ENCODE measurements around the gene PSMB7. TPM values are rescaled to one million over a fixed set of nuclear protein-coding genes. Genes with fewer than 3 reads are reported as not detected.

The PSMB7 gene
- total RNA-seq, 1 experiment from 2014 or later = 380 TPM

GRCh38 chr9:124389146-124389939 lies 25.9 kb downstream of the PSMB7 start:
- intact Hi-C loops (cut with micrococcal nuclease; ENCODE audit: unreplicated experiment) = no loop called here
- DNase-seq (ENCODE audit: low spot score) = no peak
- BruUV-seq (replicated peaks) = no TSS peak
- Histone ChIP-seq H3K36me3 (ENCODE audit: insufficient read depth, low read length, poor library complexity, severe bottlenecking) (peaks cover 6% of the 10 kb centered on the region), H3K4me3 (ENCODE audit: low read depth, low read length, poor library complexity, severe bottlenecking) (no peak overlapping the region), H3K4me1 (ENCODE audit: insufficient read depth, low read length, poor library complexity, severe bottlenecking) (peaks cover 44% of the 10 kb centered on the region), H3K9me3 (ENCODE audit: low read depth, low read length, poor library complexity, severe bottlenecking) (no peaks in the 10 kb centered on the region), H3K27ac (ENCODE audit: low read depth, low read length, poor library complexity, severe bottlenecking) (no peak overlapping the region), H3K27me3 (replicated peaks; ENCODE audit: insufficient read depth, low read depth, low read length, poor library complexity) (no peaks in the 10 kb centered on the region)
- POLR2A ChIA-PET (ENCODE audit: low non-redundant PET) = interaction anchor here (0.6 kb wide), 1 partner anchor 8 kb away, joined by 3 read pairs; no protein-coding TSS in a partner anchor
- TF ChIP-seq EZH2 (IDR thresholded peaks at IDR 0.05; ENCODE audit: borderline replicate concordance, low read depth, low read length, poor library complexity, severe bottlenecking) = no peak
- TF ChIP-seq, protein P1, sequence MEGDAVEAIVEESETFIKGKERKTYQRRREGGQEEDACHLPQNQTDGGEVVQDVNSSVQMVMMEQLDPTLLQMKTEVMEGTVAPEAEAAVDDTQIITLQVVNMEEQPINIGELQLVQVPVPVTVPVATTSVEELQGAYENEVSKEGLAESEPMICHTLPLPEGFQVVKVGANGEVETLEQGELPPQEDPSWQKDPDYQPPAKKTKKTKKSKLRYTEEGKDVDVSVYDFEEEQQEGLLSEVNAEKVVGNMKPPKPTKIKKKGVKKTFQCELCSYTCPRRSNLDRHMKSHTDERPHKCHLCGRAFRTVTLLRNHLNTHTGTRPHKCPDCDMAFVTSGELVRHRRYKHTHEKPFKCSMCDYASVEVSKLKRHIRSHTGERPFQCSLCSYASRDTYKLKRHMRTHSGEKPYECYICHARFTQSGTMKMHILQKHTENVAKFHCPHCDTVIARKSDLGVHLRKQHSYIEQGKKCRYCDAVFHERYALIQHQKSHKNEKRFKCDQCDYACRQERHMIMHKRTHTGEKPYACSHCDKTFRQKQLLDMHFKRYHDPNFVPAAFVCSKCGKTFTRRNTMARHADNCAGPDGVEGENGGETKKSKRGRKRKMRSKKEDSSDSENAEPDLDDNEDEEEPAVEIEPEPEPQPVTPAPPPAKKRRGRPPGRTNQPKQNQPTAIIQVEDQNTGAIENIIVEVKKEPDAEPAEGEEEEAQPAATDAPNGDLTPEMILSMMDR (conservative IDR thresholded peaks at IDR 0.05; ENCODE audit: low read depth, low read length) = no peak
- CTCF ChIA-PET = interaction anchor here (0.6 to 0.7 kb wide), 2 partner anchors 30 to 263 kb away, joined by 3 to 6 read pairs; no protein-coding TSS in a partner anchor

DNA sequence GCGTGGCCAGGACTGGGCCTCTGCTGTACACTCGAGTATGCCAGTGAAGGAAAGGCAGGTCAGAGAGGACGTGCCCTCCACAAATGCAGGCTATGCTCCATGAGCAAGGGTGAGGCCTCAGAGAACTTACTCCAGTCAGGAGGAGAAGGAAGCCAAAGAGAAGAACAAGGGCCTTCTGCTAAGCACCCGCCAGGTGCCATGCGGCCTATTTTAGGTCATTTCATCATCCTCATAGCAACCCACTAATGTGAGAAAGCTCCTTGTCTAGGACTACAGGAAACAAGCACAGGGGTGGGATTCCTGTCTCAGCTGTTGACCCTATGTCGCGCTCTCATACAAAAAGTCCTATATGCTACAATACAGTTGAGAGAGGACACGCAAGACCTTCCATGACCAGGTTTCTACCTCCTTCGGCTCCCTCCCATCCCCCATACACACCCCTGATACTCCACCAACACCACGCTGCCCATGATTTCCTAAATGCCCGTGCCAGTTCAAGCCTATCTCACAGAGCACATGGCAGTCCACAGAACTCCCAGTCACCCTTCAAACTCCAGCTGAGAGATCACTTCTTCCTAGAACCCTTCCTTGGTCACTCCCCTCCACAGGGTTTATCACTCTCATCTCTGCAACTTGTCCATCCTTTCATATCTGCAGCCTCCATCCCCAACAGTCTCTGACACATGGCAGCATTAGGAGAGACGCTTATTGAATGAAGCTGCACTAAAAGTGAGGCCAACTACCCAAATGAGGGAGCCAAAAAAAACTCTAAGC lies 26.8 kb downstream of the PSMB7 start:
- intact Hi-C loops (cut with micrococcal nuclease; ENCODE audit: unreplicated experiment) = no loop called here
- TF ChIP-seq, protein P1 (conservative IDR thresholded peaks at IDR 0.05; ENCODE audit: low read depth, low read length) = no peak
- no peak for TF ChIP-seq EZH2 (IDR thresholded peaks at IDR 0.05; ENCODE audit: borderline replicate concordance, low read depth, low read length, poor library complexity, severe bottlenecking)
- DNase-seq (ENCODE audit: low spot score) = no peak
- Histone ChIP-seq H3K9me3 (ENCODE audit: low read depth, low read length, poor library complexity, severe bottlenecking) (no peaks in the 10 kb centered on the region), H3K27ac (ENCODE audit: low read depth, low read length, poor library complexity, severe bottlenecking) (no peak overlapping the region), H3K4me3 (ENCODE audit: low read depth, low read length, poor library complexity, severe bottlenecking) (no peak overlapping the region), H3K36me3 (ENCODE audit: insufficient read depth, low read length, poor library complexity, severe bottlenecking) (peaks cover 12% of the 10 kb centered on the region), H3K4me1 (ENCODE audit: insufficient read depth, low read length, poor library complexity, severe bottlenecking) (peaks cover 35% of the 10 kb centered on the region), H3K27me3 (replicated peaks; ENCODE audit: insufficient read depth, low read depth, low read length, poor library complexity) (no peaks in the 10 kb centered on the region)
- no TSS peak for BruUV-seq (replicated peaks)
- ChIA-PET POLR2A (ENCODE audit: low non-redundant PET) (interaction anchor here (0.6 kb wide), 2 partner anchors 9 to 837 kb away, joined by 3 read pairs; no protein-coding TSS in a partner anchor), CTCF (interaction anchor here (1.6 to 1.8 kb wide), 2 partner anchors 10 to 262 kb away, joined by 5 to 9 read pairs; no protein-coding TSS in a partner anchor)

DNA sequence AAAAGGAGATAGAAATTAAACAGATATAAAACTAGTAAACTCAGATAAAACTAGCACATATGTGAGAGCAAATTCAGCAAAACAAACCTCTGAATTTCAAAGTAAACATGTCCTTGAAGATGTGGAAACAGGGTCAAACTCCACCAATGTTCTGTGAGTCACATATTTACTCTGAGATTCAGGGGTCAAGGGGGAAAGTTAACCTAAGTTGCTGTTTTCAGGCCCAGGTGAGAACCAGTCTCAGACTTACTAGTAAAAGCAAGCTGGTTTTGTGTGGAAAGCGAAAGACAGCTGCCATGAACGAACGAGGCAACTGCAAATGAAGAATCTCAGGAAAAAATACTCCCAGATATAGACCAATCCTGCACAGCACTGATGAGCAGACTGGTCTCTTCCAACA lies 29.0 kb downstream of the PSMB7 start:
- Histone ChIP-seq H3K27ac (ENCODE audit: low read depth, low read length, poor library complexity, severe bottlenecking) (no peak overlapping the region), H3K36me3 (ENCODE audit: insufficient read depth, low read length, poor library complexity, severe bottlenecking) (peaks cover 24% of the 10 kb centered on the region), H3K4me1 (ENCODE audit: insufficient read depth, low read length, poor library complexity, severe bottlenecking) (peaks cover 12% of the 10 kb centered on the region), H3K9me3 (ENCODE audit: low read depth, low read length, poor library complexity, severe bottlenecking) (no peaks in the 10 kb centered on the region), H3K27me3 (replicated peaks; ENCODE audit: insufficient read depth, low read depth, low read length, poor library complexity) (no peaks in the 10 kb centered on the region), H3K4me3 (ENCODE audit: low read depth, low read length, poor library complexity, severe bottlenecking) (no peak overlapping the region)
- ChIA-PET CTCF (no interaction called here), POLR2A (ENCODE audit: low non-redundant PET) (no interaction called here)
- no peak for TF ChIP-seq EZH2 (IDR thresholded peaks at IDR 0.05; ENCODE audit: borderline replicate concordance, low read depth, low read length, poor library complexity, severe bottlenecking)
- TF ChIP-seq, protein P1 (conservative IDR thresholded peaks at IDR 0.05; ENCODE audit: low read depth, low read length) = no peak
- intact Hi-C loops (cut with micrococcal nuclease; ENCODE audit: unreplicated experiment) = no loop called here
- BruUV-seq (replicated peaks) = no TSS peak
- no peak for DNase-seq (ENCODE audit: low spot score)
